Suppressor macrophage treated with lipopolysaccharide for 4 hours (primary cell): Measurements from ENCODE around the gene CCND2.

Source experiments
- DNase-seq: peaks from one replicate; pipeline ENCODE4 v3.0.0-alpha.2; 2020

The CCND2 gene

GRCh38 chr12:4273652-4274395, at the start of gene CCND2:
Gene CCND2, plus strand, starts transcription at chr12:4273762. Its CDS starts 279 bp downstream, at chr12:4274041.
- DNase-seq = peak; percentile 66

GRCh38 chr12:4224206-4224889, 49.2 kb upstream of the CCND2 start:
- no peak for DNase-seq

- DNase-seq = no peak
Observed at GRCh38 chr12:4225571-4225970, 48.0 kb upstream of the CCND2 start.

GRCh38 chr12:4227046-4227445, 46.5 kb upstream of the CCND2 start:
- DNase-seq = no peak

- DNase-seq = no peak
Observed at GRCh38 chr12:4228122-4228580, 45.4 kb upstream of the CCND2 start.

- DNase-seq = no peak
Observed at GRCh38 chr12:4230526-4230925, 43.0 kb upstream of the CCND2 start.

GRCh38 chr12:4238577-4238976, 35.0 kb upstream of the CCND2 start:
- no peak for DNase-seq

- no peak for DNase-seq
Observed at GRCh38 chr12:4239746-4240145, 33.8 kb upstream of the CCND2 start.

GRCh38 chr12:4240161-4240783, 33.3 kb upstream of the CCND2 start:
- DNase-seq = no peak

GRCh38 chr12:4240981-4241380, 32.6 kb upstream of the CCND2 start:
- no peak for DNase-seq

- no peak for DNase-seq
Observed at GRCh38 chr12:4241592-4241991, 32.0 kb upstream of the CCND2 start.

- DNase-seq = no peak
Observed at GRCh38 chr12:4242595-4242994, 31.0 kb upstream of the CCND2 start.

GRCh38 chr12:4243091-4243490, 30.5 kb upstream of the CCND2 start:
- DNase-seq = peak; percentile 16

- peak; percentile 70 for DNase-seq
Observed at GRCh38 chr12:4243491-4244100, 30.0 kb upstream of the CCND2 start.

- DNase-seq = no peak
Observed at GRCh38 chr12:4244868-4245267, 28.7 kb upstream of the CCND2 start.

- DNase-seq = no peak
Observed at GRCh38 chr12:4245446-4245845, 28.1 kb upstream of the CCND2 start.

- DNase-seq = peak; percentile 51
Observed at GRCh38 chr12:4246116-4246515, 27.4 kb upstream of the CCND2 start.

- no peak for DNase-seq
Observed at GRCh38 chr12:4250691-4251090, 22.9 kb upstream of the CCND2 start.

GRCh38 chr12:4251216-4251891, 22.2 kb upstream of the CCND2 start:
- DNase-seq = no peak

GRCh38 chr12:4251967-4252366, 21.6 kb upstream of the CCND2 start:
- no peak for DNase-seq

GRCh38 chr12:4252601-4253000, 21.0 kb upstream of the CCND2 start:
- no peak for DNase-seq

- DNase-seq = no peak
Observed at GRCh38 chr12:4256043-4256826, 17.3 kb upstream of the CCND2 start.
